ENCODE measurements around the gene MRPL33. TPM values are rescaled to one million over a fixed set of nuclear protein-coding genes. Genes with fewer than 3 reads are reported as not detected.

The MRPL33 gene
- total and polyA plus RNA-seq, 4 donors, result 85.0 to 347 (median 184) TPM

- ATAC-seq (ENCODE audit: low FRiP score) (no peak), DNase-seq (no peak)
- H3K4me3 ChIP-seq (ENCODE audit: low read length in 2 of 2), result no peak overlapping the region
- no peaks in the 10 kb centered on the region for H3K27me3 ChIP-seq (ENCODE audit: control insufficient read depth in 1 of 2, insufficient read depth in 2 of 2, low read length in 1 of 2)
- 16 to 20% methylated on average over 8 of the region's 8 CpGs for WGBS, 2 donors
- H3K9me3 ChIP-seq (ENCODE audit: control insufficient read depth, low read length), result no peaks in the 10 kb centered on the region
- peak overlapping the region in 1 of 2 donors; percentile 83 for H3K27ac ChIP-seq (ENCODE audit: low read depth in 1 of 2, low read length in 2 of 2)
- intact Hi-C loops (cut with DNase I), result no loop called here
- H3K4me1 ChIP-seq (ENCODE audit: control insufficient read depth in 1 of 2, insufficient read depth in 2 of 2, low read length in 2 of 2), result peaks cover 10 to 12% of the 10 kb centered on the region in 2 donors
- peaks cover 0 to 2% of the 10 kb centered on the region in 2 donors for H3K36me3 ChIP-seq (ENCODE audit: control insufficient read depth in 1 of 2, insufficient read depth in 2 of 2, low read length in 1 of 2)
Observed at GRCh38 chr2:27776097-27776496, 4.6 kb downstream of the MRPL33 start.

DNA sequence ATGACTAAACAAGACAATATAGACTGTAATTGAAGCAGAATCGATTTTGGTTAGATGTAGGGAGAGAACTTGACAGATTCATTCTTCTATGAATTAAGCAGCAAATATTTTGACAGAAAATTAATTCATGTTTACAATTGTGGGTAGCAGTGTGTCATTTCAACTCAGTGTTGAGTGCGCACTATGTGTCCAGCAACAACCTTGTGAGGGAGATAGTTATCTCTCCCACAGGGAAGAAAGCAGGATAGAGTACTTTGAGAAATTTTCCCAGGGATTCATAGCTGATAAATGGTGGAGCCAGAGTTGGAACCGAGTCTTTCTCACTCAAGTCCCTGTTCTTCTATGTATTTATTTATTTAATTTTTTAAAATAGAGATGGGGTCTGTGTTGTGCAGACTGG lies 5.2 kb downstream of the MRPL33 start:
- H3K27me3 ChIP-seq (ENCODE audit: control insufficient read depth in 1 of 2, insufficient read depth in 2 of 2, low read length in 1 of 2), result no peaks in the 10 kb centered on the region
- no peak overlapping the region for H3K4me3 ChIP-seq (ENCODE audit: low read length in 2 of 2)
- 85 to 88% methylated on average over 3 of the region's 3 CpGs for WGBS, 2 donors
- ATAC-seq (ENCODE audit: low FRiP score) (no peak), DNase-seq (no peak)
- H3K4me1 ChIP-seq (ENCODE audit: control insufficient read depth in 1 of 2, insufficient read depth in 2 of 2, low read length in 2 of 2), result peaks cover 10 to 12% of the 10 kb centered on the region in 2 donors
- no peaks in the 10 kb centered on the region for H3K9me3 ChIP-seq (ENCODE audit: control insufficient read depth, low read length)
- no peak overlapping the region for H3K27ac ChIP-seq (ENCODE audit: low read depth in 1 of 2, low read length in 2 of 2)
- intact Hi-C loops (cut with DNase I), result no loop called here
- H3K36me3 ChIP-seq (ENCODE audit: control insufficient read depth in 1 of 2, insufficient read depth in 2 of 2, low read length in 1 of 2), result peaks cover 0 to 2% of the 10 kb centered on the region in 2 donors

GRCh38 chr2:27779417-27780055 lies 8.0 kb downstream of the MRPL33 start:
- 46 to 49% methylated on average over 5 of the region's 5 CpGs for WGBS, 2 donors
- Histone ChIP-seq H3K4me3 (ENCODE audit: low read length in 2 of 2) (no peak overlapping the region), H3K36me3 (ENCODE audit: control insufficient read depth in 1 of 2, insufficient read depth in 2 of 2, low read length in 1 of 2) (peaks cover 0 to 2% of the 10 kb centered on the region in 2 donors), H3K9me3 (ENCODE audit: control insufficient read depth, low read length) (no peaks in the 10 kb centered on the region), H3K27me3 (ENCODE audit: control insufficient read depth in 1 of 2, insufficient read depth in 2 of 2, low read length in 1 of 2) (no peaks in the 10 kb centered on the region), H3K4me1 (ENCODE audit: control insufficient read depth in 1 of 2, insufficient read depth in 2 of 2, low read length in 2 of 2) (peaks cover 3 to 10% of the 10 kb centered on the region in 2 donors), H3K27ac (ENCODE audit: low read depth in 1 of 2, low read length in 2 of 2) (no peak overlapping the region)
- ATAC-seq (ENCODE audit: low FRiP score) (peak; percentile 75), DNase-seq (no peak)
- intact Hi-C loops (cut with DNase I), result no loop called here

DNA sequence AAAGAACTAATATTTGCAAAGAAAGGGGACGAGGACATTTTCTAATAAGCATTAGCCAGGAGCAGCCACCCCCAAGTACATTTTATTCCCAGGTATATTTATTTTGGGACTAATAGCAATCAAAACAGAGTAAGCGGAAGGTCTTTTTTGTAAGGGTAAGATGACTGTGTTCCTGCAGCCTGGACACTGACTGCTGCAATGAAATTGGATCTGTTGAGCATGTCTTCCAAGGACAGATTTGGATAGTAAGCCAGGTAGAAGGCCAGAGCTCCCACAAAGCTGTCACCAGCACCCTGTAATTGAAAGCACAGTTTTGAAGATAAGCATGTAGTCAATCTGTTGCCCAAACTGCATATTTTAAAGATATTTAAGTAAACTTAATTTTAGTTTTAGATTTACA lies 10.0 kb downstream of the MRPL33 start:
- peaks cover 0 to 7% of the 10 kb centered on the region in 2 donors for H3K4me1 ChIP-seq (ENCODE audit: control insufficient read depth in 1 of 2, insufficient read depth in 2 of 2, low read length in 2 of 2)
- peaks cover 0 to 2% of the 10 kb centered on the region in 2 donors for H3K36me3 ChIP-seq (ENCODE audit: control insufficient read depth in 1 of 2, insufficient read depth in 2 of 2, low read length in 1 of 2)
- no peaks in the 10 kb centered on the region for H3K27me3 ChIP-seq (ENCODE audit: control insufficient read depth in 1 of 2, insufficient read depth in 2 of 2, low read length in 1 of 2)
- no peaks in the 10 kb centered on the region for H3K9me3 ChIP-seq (ENCODE audit: control insufficient read depth, low read length)
- no peak overlapping the region for H3K4me3 ChIP-seq (ENCODE audit: low read length in 2 of 2)
- ATAC-seq (ENCODE audit: low FRiP score), result no peak
- H3K27ac ChIP-seq (ENCODE audit: low read depth in 1 of 2, low read length in 2 of 2), result no peak overlapping the region
- WGBS, 2 donors, result 62 to 75% methylated on average over 2 of the region's 2 CpGs
- no peak for DNase-seq
- intact Hi-C loops (cut with DNase I), result no loop called here

DNA sequence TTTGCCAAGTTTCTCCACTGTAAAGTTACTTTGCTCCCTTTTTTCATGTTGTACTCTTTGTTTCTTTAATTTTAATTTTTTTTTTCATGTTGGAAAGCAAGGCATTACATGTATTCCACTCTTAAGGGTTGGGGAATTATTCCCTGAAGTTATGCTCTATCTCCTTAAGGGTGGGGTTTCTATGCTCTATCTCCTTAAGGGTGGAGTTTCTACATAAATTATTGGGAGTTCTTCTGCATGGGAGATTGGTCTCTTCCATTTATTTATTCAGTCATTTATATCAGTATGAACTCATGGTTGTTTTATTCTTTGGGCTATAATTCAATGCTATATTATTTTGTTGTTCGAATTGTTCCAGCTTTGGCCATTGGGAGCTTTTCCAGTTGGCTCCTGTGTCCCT lies 11.2 kb downstream of the MRPL33 start:
- H3K27ac ChIP-seq (ENCODE audit: low read depth in 1 of 2, low read length in 2 of 2), result no peak overlapping the region
- no peaks in the 10 kb centered on the region for H3K9me3 ChIP-seq (ENCODE audit: control insufficient read depth, low read length)
- H3K27me3 ChIP-seq (ENCODE audit: control insufficient read depth in 1 of 2, insufficient read depth in 2 of 2, low read length in 1 of 2), result no peaks in the 10 kb centered on the region
- peaks cover 0 to 2% of the 10 kb centered on the region in 2 donors for H3K36me3 ChIP-seq (ENCODE audit: control insufficient read depth in 1 of 2, insufficient read depth in 2 of 2, low read length in 1 of 2)
- DNase-seq (no peak), ATAC-seq (ENCODE audit: low FRiP score) (no peak)
- peaks cover 0 to 4% of the 10 kb centered on the region in 2 donors for H3K4me1 ChIP-seq (ENCODE audit: control insufficient read depth in 1 of 2, insufficient read depth in 2 of 2, low read length in 2 of 2)
- WGBS, 2 donors, result 67 to 87% methylated on average over 1 of the region's 1 CpG
- intact Hi-C loops (cut with DNase I), result no loop called here
- no peak overlapping the region for H3K4me3 ChIP-seq (ENCODE audit: low read length in 2 of 2)

DNA sequence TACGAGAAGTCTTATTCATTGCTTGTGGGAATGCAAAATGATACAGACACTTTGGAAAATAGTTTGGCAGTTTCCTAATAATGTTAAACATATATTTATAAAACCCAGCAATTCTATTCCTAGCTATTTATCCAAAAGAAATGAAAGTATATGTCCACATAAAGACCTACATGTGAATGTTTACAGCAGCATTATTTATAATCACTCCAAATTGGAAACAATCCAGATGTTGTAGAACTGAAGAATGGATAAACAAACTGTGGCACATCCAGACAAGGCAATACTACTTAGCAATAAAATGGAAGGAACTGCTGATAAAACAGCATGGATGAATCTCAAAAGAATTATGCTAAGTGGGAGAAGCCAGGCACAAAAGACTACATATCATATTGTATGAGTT lies 19.3 kb downstream of the MRPL33 start:
- Histone ChIP-seq H3K4me1 (ENCODE audit: control insufficient read depth in 1 of 2, insufficient read depth in 2 of 2, low read length in 2 of 2) (peaks cover 0 to 7% of the 10 kb centered on the region in 2 donors), H3K27me3 (ENCODE audit: control insufficient read depth in 1 of 2, insufficient read depth in 2 of 2, low read length in 1 of 2) (no peaks in the 10 kb centered on the region), H3K27ac (ENCODE audit: low read depth in 1 of 2, low read length in 2 of 2) (no peak overlapping the region), H3K4me3 (ENCODE audit: low read length in 2 of 2) (no peak overlapping the region), H3K9me3 (ENCODE audit: control insufficient read depth, low read length) (no peaks in the 10 kb centered on the region), H3K36me3 (ENCODE audit: control insufficient read depth in 1 of 2, insufficient read depth in 2 of 2, low read length in 1 of 2) (no peaks in the 10 kb centered on the region)
- intact Hi-C loops (cut with DNase I), result loop anchor here in 1 of 2 donors (10.0 kb wide), 1 partner anchor 604 kb away; the partner anchor contains the start of gene FOSL2
- DNase-seq (no peak), ATAC-seq (ENCODE audit: low FRiP score) (no peak)
- WGBS, 2 donors, result 93 to 97% methylated on average over 1 of the region's 1 CpG

- no peak overlapping the region for H3K4me3 ChIP-seq (ENCODE audit: low read length in 2 of 2)
- H3K36me3 ChIP-seq (ENCODE audit: control insufficient read depth in 1 of 2, insufficient read depth in 2 of 2, low read length in 1 of 2), result no peaks in the 10 kb centered on the region
- no peak for ATAC-seq (ENCODE audit: low FRiP score)
- no peak for DNase-seq
- no peaks in the 10 kb centered on the region for H3K27me3 ChIP-seq (ENCODE audit: control insufficient read depth in 1 of 2, insufficient read depth in 2 of 2, low read length in 1 of 2)
- H3K27ac ChIP-seq (ENCODE audit: low read depth in 1 of 2, low read length in 2 of 2), result no peak overlapping the region
- H3K4me1 ChIP-seq (ENCODE audit: control insufficient read depth in 1 of 2, insufficient read depth in 2 of 2, low read length in 2 of 2), result peaks cover 0 to 18% of the 10 kb centered on the region in 2 donors
- H3K9me3 ChIP-seq (ENCODE audit: control insufficient read depth, low read length), result no peaks in the 10 kb centered on the region
- intact Hi-C loops (cut with DNase I), result loop anchor here in 1 of 2 donors (10.0 kb wide), 1 partner anchor 602 kb away; the partner anchor contains the start of gene FOSL2
Observed at GRCh38 chr2:27792759-27793158, 21.2 kb downstream of the MRPL33 start.

DNA sequence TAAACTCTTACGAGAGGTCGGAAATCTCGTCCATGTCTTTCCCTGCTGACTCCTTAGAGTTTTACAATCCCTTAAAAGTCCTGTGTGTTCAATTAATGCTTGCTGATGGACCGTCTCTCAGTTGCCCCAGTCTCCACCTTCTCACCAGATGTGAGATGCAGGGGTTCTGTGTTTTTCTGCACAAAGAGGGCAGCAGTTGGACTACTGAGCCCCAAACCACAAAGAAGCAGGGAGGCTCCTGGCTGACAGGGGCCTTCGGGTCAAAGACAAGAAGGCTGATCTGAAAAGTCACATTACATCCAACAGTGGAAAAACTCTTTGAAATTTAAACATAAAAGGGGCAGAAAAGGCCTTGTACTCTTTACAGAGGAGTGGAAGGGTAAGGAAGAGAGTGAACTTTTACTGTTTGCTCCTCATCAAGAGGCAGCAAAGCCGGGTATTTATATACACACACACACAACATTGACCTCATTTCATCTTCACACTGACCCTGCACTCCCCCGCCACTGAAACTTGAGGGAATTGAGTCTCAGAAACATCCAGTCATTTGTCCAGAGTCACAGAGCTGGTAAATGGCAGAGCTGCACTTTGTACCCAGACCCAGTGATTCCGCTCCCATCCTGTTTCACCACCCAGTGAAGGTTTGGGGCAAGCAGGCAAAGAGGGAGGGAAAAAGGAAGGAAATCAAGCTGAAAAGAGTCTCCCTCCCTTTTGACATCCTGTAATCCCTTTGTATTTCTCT lies 23.7 kb downstream of the MRPL33 start:
- H3K4me3 ChIP-seq (ENCODE audit: low read length in 2 of 2), result no peak overlapping the region
- WGBS, 2 donors, result 83% methylated on average over 8 of the region's 8 CpGs
- H3K27ac ChIP-seq (ENCODE audit: low read depth in 1 of 2, low read length in 2 of 2), result peak overlapping the region; percentile 88 to 98
- intact Hi-C loops (cut with DNase I), result loop anchor here (5.0 to 10.0 kb wide), 5 partner anchors 73 to 602 kb away; partner anchors contain the start of gene FOSL2 (in 1 of the 2)
- no peaks in the 10 kb centered on the region for H3K9me3 ChIP-seq (ENCODE audit: control insufficient read depth, low read length)
- H3K4me1 ChIP-seq (ENCODE audit: control insufficient read depth in 1 of 2, insufficient read depth in 2 of 2, low read length in 2 of 2), result peaks cover 0 to 21% of the 10 kb centered on the region in 2 donors
- H3K27me3 ChIP-seq (ENCODE audit: control insufficient read depth in 1 of 2, insufficient read depth in 2 of 2, low read length in 1 of 2), result no peaks in the 10 kb centered on the region
- peak; percentile 4 for ATAC-seq (ENCODE audit: low FRiP score)
- no peaks in the 10 kb centered on the region for H3K36me3 ChIP-seq (ENCODE audit: control insufficient read depth in 1 of 2, insufficient read depth in 2 of 2, low read length in 1 of 2)
- no peak for DNase-seq
